Stimulated activated CD8-positive, alpha-beta memory T cell treated with anti-CD3 and anti-CD28 coated beads, Interleukin-12 subunit alpha, Interleukin-12 subunit beta, amount 100 ng/mL, for 24 hours (primary cell): ENCODE results near the gene MCM6.

Experiments
- DNase-seq: peaks from one replicate; pipeline ENCODE4 v3.0.0-alpha.2; 2020; ENCODE audit errors: extremely low read depth

The MCM6 gene

DNA sequence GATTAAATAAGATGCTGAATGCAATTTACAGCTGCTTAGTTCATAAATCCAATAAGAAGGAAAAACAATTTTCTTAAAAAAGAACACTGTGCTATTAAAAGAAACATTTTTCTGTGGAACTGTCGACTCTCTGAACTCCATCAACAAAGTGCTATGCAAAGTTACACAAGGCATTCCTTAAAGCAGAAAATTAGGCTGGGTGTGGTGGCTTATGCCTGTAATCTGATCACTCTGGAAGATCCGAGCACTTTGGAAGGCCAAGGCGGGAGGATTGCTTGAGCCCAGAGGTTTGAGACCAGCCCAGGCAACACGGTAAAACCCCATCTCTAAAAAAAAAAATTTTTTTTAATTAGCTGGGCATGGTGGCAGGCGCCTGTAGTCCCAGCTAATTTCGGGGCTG, 13.0 kb downstream of the MCM6 start:
- DNase-seq = no peak

DNA sequence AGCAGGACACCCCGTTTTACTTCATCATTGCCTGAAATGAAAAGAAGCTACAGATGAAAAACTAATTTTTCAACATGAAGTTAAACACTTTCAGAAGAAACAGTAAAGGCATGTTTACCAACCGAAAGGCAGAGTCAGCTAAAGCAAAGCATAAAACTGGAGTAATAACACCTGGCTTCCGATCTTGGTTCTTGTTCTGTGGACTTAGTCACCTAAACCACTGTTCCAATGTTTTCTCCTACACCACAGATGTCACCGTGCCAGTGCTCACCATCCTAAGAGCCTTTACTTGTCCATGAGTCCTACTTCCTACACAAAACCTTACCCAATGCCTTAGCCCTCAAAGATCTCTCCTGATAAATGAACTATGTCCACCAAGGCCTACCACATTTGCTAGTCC, 13.5 kb downstream of the MCM6 start:
- DNase-seq = no peak

DNA sequence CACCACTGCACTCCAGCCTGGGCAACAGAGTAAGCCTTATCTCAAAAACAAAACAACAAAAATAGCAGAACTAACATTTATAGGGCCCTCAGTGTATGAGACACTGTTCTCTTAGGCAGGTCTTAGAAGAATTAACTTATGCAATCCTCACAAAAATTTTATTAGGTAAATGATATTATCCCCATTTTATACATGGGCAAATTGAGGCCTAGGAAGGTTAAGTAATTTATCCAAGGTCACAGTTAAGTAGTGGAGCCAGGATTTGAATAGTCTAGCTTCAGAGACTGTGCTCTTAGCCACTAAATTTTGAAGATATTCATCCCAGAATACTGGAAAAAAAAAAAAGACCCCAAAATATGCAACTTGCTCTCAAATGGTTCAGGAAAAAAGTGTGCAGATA, 22.8 kb downstream of the MCM6 start:
- DNase-seq = no peak

DNA sequence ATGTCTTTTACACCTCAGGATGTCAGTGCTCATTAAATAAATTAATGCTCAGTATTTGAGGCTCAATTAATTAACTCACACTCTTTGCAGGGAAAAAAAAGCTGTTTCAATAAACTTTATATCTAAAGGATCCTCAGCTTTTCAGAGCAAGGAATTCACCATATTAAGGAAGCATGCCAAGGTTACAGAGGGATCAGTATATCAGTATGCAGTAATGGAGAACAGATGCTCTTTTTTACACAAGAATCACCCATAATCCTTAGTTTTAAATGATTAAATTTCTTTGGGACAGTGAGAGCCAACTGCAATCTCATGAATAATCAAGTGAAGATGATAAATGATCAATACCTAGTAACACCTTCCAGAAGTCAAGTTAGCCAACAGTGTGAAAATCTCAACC, 24.4 kb downstream of the MCM6 start:
- DNase-seq = no peak

DNA sequence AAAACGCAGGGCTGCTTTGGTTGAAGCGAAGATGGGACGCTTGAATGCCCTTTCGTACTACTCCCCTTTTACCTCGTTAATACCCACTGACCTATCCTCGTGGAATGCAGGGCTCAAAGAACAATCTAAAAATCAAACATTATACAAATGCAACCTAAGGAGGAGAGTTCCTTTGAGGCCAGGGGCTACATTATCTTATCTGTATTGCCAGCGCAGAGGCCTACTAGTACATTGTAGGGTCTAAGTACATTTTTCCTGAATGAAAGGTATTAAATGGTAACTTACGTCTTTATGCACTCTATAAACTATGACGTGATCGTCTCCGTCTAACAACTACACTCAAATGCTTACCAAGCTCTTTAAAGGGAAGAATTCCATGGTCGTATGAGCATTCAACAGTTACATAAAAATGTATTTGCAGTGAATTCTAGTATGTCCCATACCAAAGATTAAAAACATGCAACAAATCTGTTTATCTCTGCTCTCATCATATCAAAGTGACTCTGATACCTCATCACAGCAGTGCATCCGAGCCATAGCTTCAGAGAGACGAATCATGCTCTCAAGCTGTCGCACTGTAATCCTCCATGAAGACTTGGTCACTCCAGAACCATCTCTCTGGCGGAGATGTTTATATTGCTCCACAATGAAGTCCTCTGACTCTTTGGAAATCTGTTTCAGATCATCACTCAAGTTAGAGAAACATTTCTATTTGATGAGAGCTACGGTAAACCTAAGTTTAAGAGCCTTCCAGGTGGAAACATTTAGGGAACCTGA, 25.2 kb downstream of the MCM6 start:
- no peak for DNase-seq

DNA sequence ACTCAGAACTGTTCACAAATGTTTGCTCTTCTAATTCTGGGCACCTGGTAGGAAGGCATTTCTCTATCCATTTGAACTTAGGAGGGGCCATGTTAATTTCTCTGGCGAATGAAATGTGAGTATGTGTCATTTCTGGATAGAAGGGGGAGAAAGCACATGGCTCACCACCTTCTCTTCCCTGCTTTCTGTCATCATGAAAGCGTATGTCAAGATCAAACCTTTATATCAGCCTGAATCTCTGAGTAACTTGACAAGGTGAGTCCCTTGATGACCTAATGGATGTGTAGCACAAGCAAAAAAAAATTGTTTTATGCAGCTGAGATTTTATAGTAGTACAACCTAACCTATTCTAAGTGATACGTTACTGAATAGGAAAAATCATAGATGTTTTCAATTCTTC, 27.2 kb downstream of the MCM6 start:
- no peak for DNase-seq

DNA sequence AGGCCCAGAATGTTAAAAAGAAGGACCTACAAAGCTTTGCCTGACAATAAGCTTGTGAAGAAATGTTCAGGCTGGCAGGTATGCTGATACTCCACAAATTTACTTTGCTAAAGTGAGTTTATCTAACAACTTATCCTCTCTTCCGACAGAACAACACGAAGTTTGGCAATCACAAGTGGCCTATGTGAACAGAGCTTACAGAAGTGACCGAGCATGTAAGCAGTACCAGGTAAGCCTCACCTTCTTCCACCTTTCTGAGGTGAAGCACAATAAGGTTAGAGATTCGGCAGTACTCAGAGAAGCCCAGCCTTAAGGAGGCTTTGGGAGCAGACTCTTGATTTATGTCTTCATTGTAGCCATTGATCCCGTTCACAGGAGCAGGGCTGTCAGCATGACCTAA, 30.2 kb downstream of the MCM6 start:
- DNase-seq = no peak

DNA sequence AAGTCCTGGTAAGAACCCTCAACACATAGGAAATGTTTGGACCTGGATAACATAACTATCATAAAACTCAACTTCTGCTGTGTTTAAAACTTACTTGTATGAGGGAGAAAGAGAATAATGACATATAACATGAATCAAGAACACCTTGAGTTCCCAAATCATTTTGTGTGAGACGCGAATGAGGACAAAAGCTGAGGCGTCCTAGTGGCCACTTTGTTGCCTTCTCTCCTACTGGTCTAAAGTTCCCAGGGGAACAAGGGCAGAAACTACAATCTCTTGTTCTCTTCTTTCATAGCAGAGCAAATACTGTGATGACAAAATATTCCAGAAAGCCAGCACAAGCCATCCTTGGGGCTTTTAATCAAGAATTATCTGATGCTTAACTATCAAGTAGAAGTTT, 31.0 kb downstream of the MCM6 start:
- no peak for DNase-seq

DNA sequence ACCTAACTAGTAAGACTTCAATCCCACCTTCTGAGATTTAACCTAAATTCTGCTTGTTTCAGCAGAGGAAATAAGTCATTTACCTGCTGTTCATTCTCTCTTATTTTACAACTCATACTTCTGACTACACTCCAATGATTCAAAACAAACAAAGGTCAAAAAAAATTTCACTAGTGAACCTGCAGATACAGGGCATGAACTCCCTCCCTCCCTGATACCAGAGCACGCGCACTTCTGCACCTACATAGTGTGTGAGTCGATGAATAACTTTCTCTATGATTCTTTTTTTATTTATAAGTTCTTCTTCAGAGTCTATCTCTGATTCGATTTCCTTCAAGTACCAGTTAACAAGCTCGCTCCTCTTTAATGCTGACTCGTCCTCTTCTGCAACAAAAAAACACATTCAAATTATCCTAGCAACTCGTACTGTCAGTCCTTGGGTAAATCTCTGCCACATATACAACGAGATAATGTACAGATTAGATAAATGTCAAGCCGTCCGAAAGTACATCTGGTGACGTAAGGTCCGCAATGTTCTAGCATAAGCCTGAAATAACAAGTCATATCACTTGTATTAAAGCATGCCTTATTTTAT, 31.8 kb downstream of the MCM6 start:
- no peak for DNase-seq

DNA sequence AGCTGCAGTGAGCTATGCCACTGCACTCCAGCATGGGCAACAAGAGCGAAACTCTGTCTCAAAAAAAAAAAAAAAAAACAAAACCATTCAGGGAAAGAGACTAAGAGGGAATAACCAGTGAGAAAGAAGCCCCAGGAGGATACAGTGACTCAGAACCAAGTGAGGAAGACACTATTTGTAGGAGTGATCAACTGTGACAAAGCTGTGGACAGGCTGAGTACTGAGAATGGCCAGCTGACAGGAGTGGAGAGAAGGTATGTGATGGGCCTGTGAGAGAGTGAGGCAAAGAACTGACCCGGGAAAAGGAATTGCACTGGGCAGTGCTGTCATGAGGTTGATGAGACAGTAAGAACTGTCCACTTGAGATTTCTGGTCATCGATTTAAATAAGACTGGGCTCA, 32.6 kb downstream of the MCM6 start:
- DNase-seq = no peak

DNA sequence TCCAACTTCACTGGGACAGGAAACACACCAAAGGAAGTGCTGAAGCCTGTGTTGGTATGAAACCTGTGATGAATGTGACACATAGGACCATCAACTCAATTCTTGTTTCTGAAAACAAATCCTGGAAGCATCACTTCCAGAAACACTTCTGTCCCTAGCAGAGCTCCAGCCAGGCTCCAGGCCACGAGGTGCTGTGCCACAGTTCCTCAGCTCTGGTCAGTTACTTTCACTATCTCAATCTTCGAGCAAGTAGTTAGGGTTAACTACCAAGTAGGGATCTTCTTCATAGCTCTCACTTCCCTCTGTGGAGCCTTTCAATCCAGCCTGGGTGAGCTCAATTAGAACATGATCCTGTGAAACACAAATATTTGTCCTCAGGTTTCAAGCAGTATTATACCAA, 35.6 kb downstream of the MCM6 start:
- no peak for DNase-seq

DNA sequence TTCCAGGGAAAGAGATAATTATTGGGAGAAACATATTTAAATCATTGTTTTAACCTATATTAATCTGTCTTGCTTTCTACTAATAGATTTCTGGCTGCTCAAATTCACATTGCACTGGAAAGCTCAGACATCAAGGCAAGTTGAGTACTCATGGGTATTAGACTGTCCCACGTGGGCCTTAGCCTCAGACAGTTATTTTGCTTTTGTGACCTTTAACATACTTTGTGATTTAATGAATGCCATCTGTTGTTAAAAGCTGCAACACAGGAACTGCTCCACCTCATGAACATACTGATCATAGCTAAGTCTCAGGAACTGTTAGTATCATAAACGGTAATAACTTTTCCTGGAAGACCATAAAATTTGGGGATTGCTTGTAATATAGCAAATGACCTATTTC, 36.5 kb downstream of the MCM6 start:
- DNase-seq = no peak

DNA sequence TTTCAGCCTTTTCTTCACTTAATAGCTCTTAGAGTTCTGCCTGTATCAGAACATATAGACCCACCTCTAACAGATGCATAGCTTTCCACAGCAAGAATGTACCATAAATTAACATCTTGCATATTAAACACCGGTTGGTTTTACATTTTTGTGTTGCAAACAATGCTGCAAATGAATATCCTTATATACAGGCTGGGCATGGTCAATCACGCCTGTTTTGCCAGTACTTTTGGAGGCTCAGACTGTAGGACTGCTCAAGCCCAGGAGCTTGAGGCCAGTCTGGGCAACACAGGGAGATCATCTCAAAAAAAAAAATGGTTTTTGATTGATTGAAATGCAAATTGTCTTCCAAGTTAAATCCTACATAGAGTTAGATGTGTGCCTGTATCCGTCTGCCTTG, 37.7 kb downstream of the MCM6 start:
- no peak for DNase-seq

DNA sequence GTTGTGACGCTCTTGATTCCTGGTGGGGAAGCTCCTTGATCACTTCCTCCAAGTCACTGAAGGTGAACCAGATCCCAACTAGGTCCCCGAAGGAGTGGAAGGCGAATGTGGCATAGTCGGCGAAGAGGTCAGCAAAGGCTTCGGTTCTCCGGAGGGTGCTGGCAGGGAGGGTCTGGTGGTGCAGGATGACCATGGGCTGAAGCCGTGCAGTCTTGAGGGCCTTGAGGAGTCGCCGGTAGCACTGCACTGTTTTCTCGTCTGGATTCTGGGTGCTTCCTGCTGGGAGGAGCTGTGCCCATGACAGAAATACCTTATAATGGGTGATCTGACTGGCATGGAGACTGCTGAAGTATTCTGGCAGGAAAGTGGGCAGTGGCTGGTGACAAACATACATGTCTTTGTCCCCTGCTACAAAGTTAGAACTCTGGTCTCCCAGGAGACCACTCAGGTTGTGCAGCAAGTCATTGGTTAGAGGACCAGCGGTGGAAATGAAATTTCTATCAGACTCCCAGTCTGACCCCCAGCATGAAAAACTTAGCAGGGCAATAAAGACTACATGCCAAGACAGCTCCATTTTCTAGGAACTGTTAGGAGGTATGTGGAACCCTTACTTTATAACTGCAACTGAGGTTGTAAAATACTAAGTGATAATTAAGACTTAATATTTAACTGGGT, 39.5 kb downstream of the MCM6 start, which contains the start of gene LCT:
Gene LCT, minus strand, starts transcription at position 589 of the 675 bp plus-strand sequence. Its CDS starts 15 bp downstream, at position 574.
- no peak for DNase-seq

DNA sequence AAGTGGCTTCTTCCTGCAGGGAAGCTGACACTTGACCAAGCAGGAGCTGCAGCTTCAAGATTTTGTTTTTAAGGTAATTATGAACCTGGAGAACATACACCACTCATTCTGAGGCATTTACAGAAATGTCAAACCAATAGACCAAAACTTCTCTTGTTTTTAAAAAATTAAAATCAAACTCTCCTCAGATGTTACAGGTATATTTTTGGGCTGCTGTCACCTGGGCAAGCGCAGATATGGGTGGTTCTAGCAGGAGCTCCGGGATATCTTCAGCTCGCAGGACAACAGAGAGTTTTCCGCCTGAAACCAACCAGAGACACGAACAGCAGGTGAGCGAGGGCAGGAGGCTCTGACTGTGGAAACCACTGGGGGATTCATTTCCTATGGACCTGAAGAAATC, 43.4 kb downstream of the MCM6 start:
- DNase-seq = no peak

DNA sequence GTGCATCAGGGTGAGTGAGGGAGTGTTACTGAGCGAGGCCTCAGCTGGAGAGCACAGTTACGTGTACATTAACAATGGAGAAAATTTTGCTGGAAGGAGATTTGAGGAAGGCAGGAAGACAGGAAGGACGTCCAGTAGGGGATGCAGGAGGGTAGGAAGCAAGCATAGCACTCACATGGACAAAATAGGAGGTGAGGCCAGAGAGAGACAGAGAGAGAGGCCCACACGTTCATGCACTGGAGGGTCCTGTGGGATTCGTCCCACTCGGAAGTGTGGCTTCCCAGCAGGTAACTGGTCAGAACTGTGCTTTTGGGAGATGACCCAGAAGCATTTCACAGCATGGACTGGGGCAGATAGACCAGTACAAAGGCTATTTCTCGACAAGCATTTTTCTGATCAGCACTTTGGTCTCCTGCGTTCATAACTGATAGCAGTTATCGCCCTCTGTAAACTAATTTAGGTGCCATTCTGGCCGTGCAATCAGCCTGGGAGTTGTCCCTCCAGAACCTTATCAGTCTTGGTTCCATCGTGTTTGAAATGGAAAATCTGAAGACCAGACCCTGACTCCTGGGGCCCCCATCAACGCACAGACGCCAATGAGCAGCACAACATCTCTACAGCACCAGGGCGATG, 44.9 kb downstream of the MCM6 start:
- no peak for DNase-seq

DNA sequence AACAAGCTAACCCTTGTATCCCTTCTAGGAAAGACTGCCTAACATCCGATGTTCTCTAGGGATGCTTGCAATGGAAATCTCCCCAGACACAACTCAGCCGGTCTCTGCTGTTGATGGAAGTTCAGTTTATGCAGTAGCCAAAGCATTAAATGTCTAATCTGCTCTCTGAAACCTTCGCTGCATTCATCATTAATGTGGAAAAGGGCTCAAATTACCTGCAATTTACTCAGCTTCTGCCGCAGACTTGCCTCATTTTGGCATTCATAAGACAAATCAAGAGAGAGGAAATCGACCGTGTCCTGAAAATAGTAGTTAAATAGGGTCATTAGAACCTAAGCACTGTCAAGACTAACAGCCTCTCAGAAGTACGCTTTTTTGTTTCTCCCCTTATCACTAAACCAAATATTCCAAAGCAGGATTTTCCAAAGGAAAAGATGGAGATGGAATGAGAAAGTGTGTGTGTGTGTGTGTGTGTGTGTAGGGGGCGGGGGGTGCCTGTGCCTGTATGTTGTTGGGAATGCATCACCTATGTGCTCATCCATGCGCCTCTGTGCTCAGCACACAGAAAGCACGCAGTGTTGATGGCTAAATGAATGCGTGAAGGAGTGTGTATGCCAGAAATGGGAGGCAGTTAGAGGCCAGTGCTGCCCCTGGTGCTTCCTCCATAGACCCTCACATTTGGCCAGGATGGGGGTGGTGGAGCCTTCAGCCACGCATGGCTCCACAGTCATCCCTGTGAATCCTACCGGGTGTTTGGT, 46.7 kb downstream of the MCM6 start:
- no peak for DNase-seq

DNA sequence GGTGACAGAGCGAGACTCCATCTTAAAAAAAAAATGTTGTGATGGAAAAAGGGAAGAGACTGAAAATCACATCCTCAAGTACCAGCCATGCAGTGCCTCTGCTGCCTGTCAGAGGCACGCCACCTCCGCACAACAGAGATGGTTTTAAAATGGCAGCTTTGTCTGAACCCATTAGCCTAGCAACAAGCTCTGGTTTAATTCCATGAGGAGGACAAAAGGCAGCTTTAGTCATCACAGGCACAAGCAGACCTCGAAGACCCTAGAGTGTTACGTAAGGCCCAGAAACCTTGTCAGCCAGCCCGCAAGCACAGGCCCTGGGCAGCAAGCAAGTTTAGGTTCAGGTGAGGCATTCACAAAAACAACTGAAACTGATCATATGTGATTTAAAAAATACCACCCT, 49.7 kb downstream of the MCM6 start:
- no peak for DNase-seq

DNA sequence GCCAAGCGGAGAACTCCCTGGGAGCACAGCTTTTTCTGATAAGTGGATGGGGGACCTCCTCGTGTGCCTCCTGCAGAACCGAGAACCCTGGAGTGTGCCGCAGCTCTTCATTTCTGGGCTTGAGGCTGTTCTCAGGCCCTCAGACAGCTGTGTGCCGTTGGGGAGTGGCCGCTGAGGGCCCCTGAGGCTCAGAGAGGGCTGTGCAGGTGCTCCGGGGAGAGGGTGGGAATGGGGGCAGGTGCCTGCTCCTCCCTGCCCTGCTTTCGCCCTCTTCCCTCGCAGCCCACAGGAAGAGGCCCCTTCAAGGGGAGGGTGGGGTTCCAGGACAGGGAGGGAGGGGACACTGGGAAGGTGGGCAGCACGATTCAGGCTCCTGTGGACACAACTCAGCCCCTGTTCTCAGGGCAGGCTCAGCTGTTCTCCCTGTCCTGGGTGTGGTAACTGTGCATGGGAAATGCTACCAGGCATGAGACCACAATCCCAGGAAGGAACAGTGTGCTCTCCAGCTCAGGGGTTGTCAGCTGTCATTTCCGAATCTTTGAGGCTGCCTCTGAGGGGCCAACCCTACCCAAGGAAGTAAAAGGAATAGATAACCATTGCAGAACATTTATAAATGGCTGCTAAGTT, 50.6 kb downstream of the MCM6 start:
- no peak for DNase-seq

DNA sequence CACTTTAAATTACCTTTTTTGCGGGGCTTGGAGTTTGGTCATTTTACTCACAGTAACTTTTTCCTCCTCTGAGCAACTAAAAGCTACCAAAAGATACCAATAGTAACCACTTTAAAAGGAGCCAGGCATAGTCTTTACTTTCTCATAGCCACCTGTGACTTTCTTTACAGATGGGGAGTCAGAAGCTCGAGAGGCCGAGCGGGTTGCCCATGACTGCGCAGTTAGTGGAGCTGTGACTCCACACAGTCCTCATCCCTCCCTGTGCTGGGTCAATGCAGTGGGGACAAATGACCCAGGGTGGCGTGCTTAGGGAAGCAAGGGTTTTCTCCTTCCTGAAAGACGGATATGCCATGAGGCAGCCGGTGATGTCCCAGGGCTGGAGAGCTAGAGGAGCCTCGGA, 51.1 kb downstream of the MCM6 start:
- DNase-seq = no peak

DNA sequence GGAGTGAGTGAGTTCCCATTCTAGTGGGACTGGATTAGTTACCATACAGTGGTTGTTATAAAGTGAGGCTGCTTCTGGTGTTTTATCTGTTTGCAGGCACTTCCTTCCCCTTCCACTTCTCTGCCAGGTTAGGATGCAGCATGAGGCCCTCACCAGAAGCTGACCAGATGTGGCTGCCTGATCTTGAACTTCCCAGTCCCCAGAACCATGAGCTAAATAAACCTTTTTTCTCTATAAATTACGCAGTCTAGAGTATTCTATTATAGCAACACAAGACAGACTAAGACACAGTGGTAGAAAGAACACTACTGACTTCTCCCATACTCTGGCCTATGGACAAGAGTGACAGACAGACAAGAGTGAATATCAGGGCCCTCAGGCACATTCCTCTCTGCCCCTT, 53.4 kb downstream of the MCM6 start:
- no peak for DNase-seq

DNA sequence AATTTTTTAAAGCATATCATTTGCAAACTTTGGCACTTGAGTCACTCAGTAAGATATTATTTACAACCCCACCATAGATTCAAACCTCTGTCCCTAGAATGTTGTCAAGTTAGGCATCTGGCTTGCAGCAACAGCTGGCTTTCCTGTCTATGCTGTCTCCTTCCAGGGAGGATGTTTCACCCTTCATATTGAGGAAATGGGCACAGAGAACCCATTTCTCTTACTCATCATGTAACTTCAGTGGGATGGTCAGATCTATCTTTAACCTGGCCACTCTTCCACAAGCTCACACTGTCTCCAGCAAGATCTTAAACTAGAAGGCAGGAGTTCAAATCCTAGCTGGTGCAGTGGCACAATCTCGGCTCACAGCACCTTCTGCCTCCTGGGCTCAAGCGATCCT, 55.1 kb downstream of the MCM6 start:
- DNase-seq = no peak
